Retinal pigment epithelial cell (primary cell): Measurements from ENCODE around the gene ERC2.

Experiments used
- DNase-seq: peaks from one replicate; pipeline ENCODE4 v3.0.0-alpha.2; 2010; ENCODE audit warnings: low read depth
- H3K4me3 ChIP-seq: 2 replicates; pipeline ENCODE4 v1.5.1; 2011; ENCODE audit warnings: mild to moderate bottlenecking, low read length, control low read depth, moderate library complexity
- CTCF ChIP-seq: conservative IDR thresholded peaks from 2 replicates; pipeline ENCODE4 v1.5.1; 2011; ENCODE audit warnings: low read depth, low read length, control low read depth, inconsistent platforms

ERC2 gene

DNA sequence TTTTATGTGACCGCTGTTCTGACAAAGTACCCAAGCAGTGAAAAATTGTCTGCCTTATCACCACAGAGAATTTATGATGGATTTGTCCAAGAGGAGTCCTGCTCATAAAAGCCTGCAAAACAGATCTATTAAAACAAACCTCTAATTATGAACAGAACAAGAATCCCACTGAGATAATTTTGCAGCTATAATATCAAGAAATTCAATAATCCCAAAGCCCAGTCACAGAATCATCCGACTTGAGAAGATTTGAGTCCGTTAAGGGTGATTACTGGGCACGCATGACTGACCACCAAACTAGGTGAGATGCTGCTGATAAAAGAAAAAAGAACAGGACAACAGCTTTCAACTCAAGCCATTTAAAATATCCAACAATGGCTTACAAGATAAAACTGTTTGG lies 750.2 kb downstream of the ERC2 start:
- no peak for DNase-seq
- H3K4me3 ChIP-seq = no peak overlapping the region
- no peak for TF ChIP-seq CTCF

DNA sequence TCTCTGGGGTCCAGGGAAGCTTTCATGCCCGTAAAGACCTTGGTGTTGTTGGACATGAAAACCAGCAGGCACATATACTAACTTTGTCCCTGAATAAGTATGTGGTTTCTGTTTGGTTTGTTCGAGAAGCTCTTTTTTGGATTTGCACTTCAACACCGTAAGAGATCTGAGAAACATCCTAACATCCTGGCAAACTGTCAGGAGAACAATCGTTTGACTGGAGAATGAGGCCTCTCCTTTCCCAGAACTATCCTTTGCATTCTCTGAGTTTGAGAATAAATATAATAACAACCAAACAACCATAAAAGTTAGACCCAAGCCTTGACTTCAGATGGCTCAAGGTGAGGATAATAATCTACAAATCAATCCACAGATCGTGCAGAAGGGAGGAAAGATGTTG lies 750.8 kb downstream of the ERC2 start:
- TF ChIP-seq CTCF = no peak
- no peak for DNase-seq
- H3K4me3 ChIP-seq = no peak overlapping the region

- H3K4me3 ChIP-seq = no peak overlapping the region
- DNase-seq = no peak
- no peak for TF ChIP-seq CTCF
Measured at GRCh38 chr3:55716611-55717225, 751.5 kb downstream of the ERC2 start.

DNA sequence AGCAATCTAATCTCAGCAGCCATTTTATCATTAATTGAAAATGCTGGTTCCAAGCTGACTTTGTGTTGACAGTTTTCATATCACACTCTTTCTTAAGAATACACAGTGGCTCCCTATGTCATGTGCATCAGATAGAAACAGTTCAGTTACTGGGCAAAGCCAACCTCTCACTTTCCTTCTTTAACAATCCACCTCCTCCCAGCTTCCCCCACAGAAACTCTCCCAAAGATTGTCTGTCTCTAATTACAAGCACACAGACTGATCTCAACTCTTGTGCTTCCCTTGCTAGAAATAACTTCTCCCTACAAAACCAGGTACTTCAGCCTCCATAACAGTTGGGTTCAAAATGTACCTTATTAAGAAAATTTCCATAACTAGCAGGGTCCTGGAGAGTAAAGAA lies 752.2 kb downstream of the ERC2 start:
- DNase-seq = no peak
- no peak for TF ChIP-seq CTCF
- no peak overlapping the region for H3K4me3 ChIP-seq

- no peak overlapping the region for H3K4me3 ChIP-seq
- no peak for DNase-seq
- TF ChIP-seq CTCF = no peak
Measured at GRCh38 chr3:55714057-55714456, 754.2 kb downstream of the ERC2 start.

- no peak for TF ChIP-seq CTCF
Measured at GRCh38 chr3:55711646-55712045, 756.6 kb downstream of the ERC2 start.

DNA sequence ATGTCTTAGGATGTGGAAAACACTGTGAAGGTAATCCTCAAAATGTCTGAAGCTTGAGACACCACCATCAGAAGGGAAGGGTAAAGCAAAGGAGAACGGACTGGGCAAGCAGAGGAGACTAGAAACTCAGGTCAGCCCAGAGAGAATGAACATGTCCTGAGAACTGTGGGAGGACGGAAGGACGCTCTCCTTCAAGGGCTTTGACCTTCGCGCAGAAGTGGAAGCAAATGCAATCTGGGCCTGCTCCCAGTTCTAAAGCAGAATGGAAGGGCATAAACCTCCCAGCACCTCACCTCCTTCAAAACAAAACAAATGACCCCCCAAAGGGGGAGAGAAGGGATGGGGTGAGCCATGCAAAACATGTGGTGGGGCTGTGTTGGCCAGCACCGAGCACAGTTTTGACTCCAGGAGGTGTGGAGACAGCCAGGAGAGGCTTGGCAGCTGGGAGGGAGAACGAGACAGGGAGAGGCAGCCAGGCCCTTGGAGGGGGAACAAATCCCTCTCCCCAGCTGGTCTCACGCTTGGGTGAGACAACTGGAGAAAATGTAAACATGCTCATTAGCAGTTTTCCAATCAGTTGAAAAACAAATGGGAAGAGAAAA lies 758.8 kb downstream of the ERC2 start:
- no peak for TF ChIP-seq CTCF
- no peak overlapping the region for H3K4me3 ChIP-seq
- DNase-seq = no peak

More at GRCh38 chr3:55711646-55712045, 756.6 kb downstream of the ERC2 start:
- DNase-seq = no peak
- no peak overlapping the region for H3K4me3 ChIP-seq
